K562 (cell line): ENCODE results near the gene CALU. TPM values are rescaled to one million over a fixed set of nuclear protein-coding genes. Genes with fewer than 3 reads are reported as not detected.

Source experiments
- ATAC-seq: fragments of 200-7000 bp; cut with Tn5 transposase; 3 replicates; pipeline ENCODE4 v1.9.1; 2020; ENCODE audit warnings: moderate library complexity
- BruUV-seq: library from RNA; stranded (reverse); fragments of 400-500 nt; replicated peaks from 2 replicates; lab custom pipeline; 2021; lab: Mats Ljungman, UMichigan
- CTCF ChIA-PET: fragments of 300-600 bp; formaldehyde crosslinking; extraction: SDS; loops from one replicate; lab custom pipeline; 2021; ENCODE audit warnings: low intra/inter-chr PET ratio; lab: Yijun Ruan, JAX
- POLR2A ChIA-PET: fragments of 300-600, 350-650 bp; sonication (Branson Sonifier 250); formaldehyde crosslinking; extraction: SDS; loops from one replicate; lab custom pipeline; 2021; ENCODE audit warnings: antibody characterized with exemption, inconsistent platforms; lab: Yijun Ruan, JAX
- DNase-seq, 4 experiments: peaks; one replicate each; pipeline versions ENCODE4 v3.0.0 to v3.0.0-alpha.2; 2011 to 2018; ENCODE audit warnings: low spot score in 3 of 4, mixed read lengths in 3 of 4; ENCODE audit errors: extremely low read depth in 1 of 4
- FAIRE-seq: peaks from 2 replicates; lab custom pipeline; 2011; peaks lifted over from hg19 to GRCh38; lab: Jason Lieb, UNC
- H2AFZ ChIP-seq: 2 replicates; pipeline ENCODE4 v1.6.0; 2011; ENCODE audit warnings: low read depth, low read length, control low read depth, inconsistent platforms
- H3K27ac ChIP-seq: fragments of 200-600 bp; 3 replicates; pipeline ENCODE4 v1.8.0; 2011; ENCODE audit warnings: low read depth, mild to moderate bottlenecking, control low read depth, inconsistent platforms, low read length, moderate library complexity, mixed read lengths; ENCODE audit errors: extremely low read depth
- H3K27me3 ChIP-seq, 2 experiments: fragments of 300-600 bp in 1 of 2; 2 replicates in 1 of 2; 3 replicates in 1 of 2; pipeline versions ENCODE4 v1.6.0 to v1.8.0; 2011; ENCODE audit warnings: inconsistent platforms in 2 of 2, low read length in 2 of 2, mild to moderate bottlenecking in 1 of 2, mixed read lengths in 1 of 2, moderate library complexity in 1 of 2; ENCODE audit not compliant: control insufficient read depth in 2 of 2, insufficient read depth in 2 of 2
- H3K36me3 ChIP-seq: fragments of 300-600 bp; 3 replicates; pipeline ENCODE4 v1.8.0; 2011; ENCODE audit warnings: mild to moderate bottlenecking, low read length, inconsistent platforms; ENCODE audit not compliant: control insufficient read depth, insufficient read depth
- H3K4me1 ChIP-seq, 2 experiments: fragments of 200-600 bp in 1 of 2; replicated peaks in 1 of 2; 2 replicates in 1 of 2; 3 replicates in 1 of 2; pipeline versions ENCODE4 v1.5.1 to v1.8.0; 2011; ENCODE audit warnings: inconsistent platforms in 2 of 2, low read length in 2 of 2, mild to moderate bottlenecking in 1 of 2, mixed read lengths in 1 of 2, moderate library complexity in 1 of 2; ENCODE audit not compliant: control insufficient read depth in 2 of 2, insufficient read depth in 2 of 2
- H3K4me2 ChIP-seq: 2 replicates; pipeline ENCODE4 v1.6.1; 2011; ENCODE audit warnings: low read length, control low read depth, inconsistent platforms, mixed read lengths; ENCODE audit not compliant: insufficient read depth
- H3K4me3 ChIP-seq: fragments of 200-600 bp; sonication (generic), shearing (Covaris generic); 2 replicates; pipeline ENCODE4 v1.5.1; 2016; ENCODE audit warnings: control low read depth, inconsistent platforms
- H3K79me2 ChIP-seq: fragments of 200-600 bp; 3 replicates; pipeline ENCODE4 v1.8.0; 2011; ENCODE audit warnings: low read length, inconsistent platforms; ENCODE audit not compliant: control insufficient read depth, insufficient read depth
- H3K9ac ChIP-seq, 2 experiments: 2 replicates each; pipeline versions ENCODE4 v1.6.0 to v1.6.1; 2011; ENCODE audit warnings: low read depth in 2 of 2, low read length in 2 of 2, control low read depth in 1 of 2, inconsistent platforms in 1 of 2, mild to moderate bottlenecking in 1 of 2, mixed read lengths in 1 of 2; ENCODE audit not compliant: insufficient read depth in 1 of 2
- H3K9me1 ChIP-seq: one replicate; pipeline ENCODE4 v1.6.0; 2011; ENCODE audit warnings: inconsistent platforms, mild to moderate bottlenecking, low read length, moderate library complexity; ENCODE audit not compliant: control insufficient read depth, insufficient read depth
- H3K9me3 ChIP-seq: replicated peaks from 2 replicates; pipeline ENCODE4 v1.5.1; 2011; ENCODE audit warnings: low read depth, low read length, inconsistent platforms; ENCODE audit not compliant: control insufficient read depth, insufficient read depth
- H4K20me1 ChIP-seq: replicated peaks from 2 replicates; pipeline ENCODE4 v1.6.1; 2011; ENCODE audit warnings: low read length, inconsistent platforms, mixed read lengths; ENCODE audit not compliant: control insufficient read depth, insufficient read depth
- ATF3 ChIP-seq, 2 experiments: fragments of 450-650 bp in 1 of 2; sonication (generic) in 1 of 2; formaldehyde crosslinking in 1 of 2; IDR thresholded peaks in 1 of 2; conservative IDR thresholded peaks in 1 of 2; 2 replicates each; pipeline versions ENCODE4 v1.6.1 to v1.8.1; 2016 to 2023; ENCODE audit warnings: mild to moderate bottlenecking in 2 of 2, moderate library complexity in 2 of 2, inconsistent platforms in 1 of 2, missing genetic modification reagents in 1 of 2
- ATF7 ChIP-seq: fragments of 450-650 bp; IDR thresholded peaks from 2 replicates; pipeline ENCODE4 v1.7.1; 2014; ENCODE audit warnings: mild to moderate bottlenecking, moderate library complexity
- BRD4 ChIP-seq: fragments of 200-600 bp; sonication (generic); IDR thresholded peaks from 2 replicates; pipeline ENCODE4 v1.6.1; 2017; ENCODE audit warnings: inconsistent platforms
- C11orf30 ChIP-seq: fragments of 450-650 bp; IDR thresholded peaks from 2 replicates; pipeline ENCODE4 v1.6.1; 2016; ENCODE audit warnings: low read depth, mild to moderate bottlenecking
- CHAMP1 ChIP-seq: fragments of 450-650 bp; IDR thresholded peaks from 2 replicates; pipeline ENCODE4 v1.6.1; 2016; ENCODE audit warnings: mild to moderate bottlenecking
- CLOCK ChIP-seq: fragments of 250-450 bp; sonication (Bioruptor Pico); IDR thresholded peaks from 2 replicates; pipeline ENCODE4 v1.4.0; 2020; ENCODE audit warnings: mild to moderate bottlenecking, moderate library complexity, borderline replicate concordance
- DDX20 ChIP-seq: fragments of 450-650 bp; IDR thresholded peaks from 2 replicates; pipeline ENCODE4 v1.6.1; 2016; ENCODE audit warnings: missing genetic modification characterization, low read depth, mild to moderate bottlenecking, missing compliant biosample characterization, moderate library complexity
- HCFC1 ChIP-seq: IDR thresholded peaks from 2 replicates; pipeline ENCODE4 v1.6.1; 2012; ENCODE audit warnings: low read depth, low read length, improper control_type of control experiment
- MAFK ChIP-seq: IDR thresholded peaks from 2 replicates; pipeline ENCODE4 v1.6.1; 2011; ENCODE audit warnings: low read length, improper control_type of control experiment
- PTTG1 ChIP-seq: fragments of 450-650 bp; IDR thresholded peaks from 2 replicates; pipeline ENCODE4 v1.6.1; 2016; ENCODE audit warnings: low read depth, mild to moderate bottlenecking, missing genetic modification characterization, missing compliant biosample characterization
- SMARCE1 ChIP-seq: fragments of 450-650 bp; IDR thresholded peaks from 2 replicates; pipeline ENCODE4 v1.7.1; 2016; ENCODE audit warnings: mild to moderate bottlenecking
- TCFL5 ChIP-seq: fragments of 250-450 bp; sonication (Bioruptor Pico); conservative IDR thresholded peaks from 2 replicates; pipeline ENCODE4 v1.6.1; 2021; ENCODE audit warnings: mild to moderate bottlenecking, moderate library complexity, matching md5 sums
- TFE3 ChIP-seq: fragments of 450-650 bp; formaldehyde crosslinking; IDR thresholded peaks from 2 replicates; pipeline ENCODE4 v1.4.0; 2020; ENCODE audit warnings: mild to moderate bottlenecking, mixed read lengths
- ZNF311 ChIP-seq: fragments of 250-450 bp; sonication (Bioruptor Pico); IDR thresholded peaks from 2 replicates; pipeline ENCODE4 v1.4.0; 2020; ENCODE audit warnings: mild to moderate bottlenecking, moderate library complexity
- ZNF316 ChIP-seq: fragments of 450-650 bp; IDR thresholded peaks from 2 replicates; pipeline ENCODE4 v1.6.1; 2016
- ZNF354B ChIP-seq: fragments of 250-450 bp; sonication (Bioruptor Pico); IDR thresholded peaks from 2 replicates; pipeline ENCODE4 v1.4.0; 2020
- WGBS: fragments of 100-300 bp; shearing (Covaris generic); methylation state at CpG from one replicate; pipeline ENCODE4 v1.1.6; 2016; ENCODE audit warnings: low coverage, mixed read lengths; ENCODE audit not compliant: insufficient coverage; ENCODE audit errors: missing lambda C conversion rate; 5-methylcytosine and 5-hydroxymethylcytosine counted together
- in situ Hi-C: fragments of 300-500 bp; cut with MboI; formaldehyde crosslinking; loops from 4 replicates; pipeline ENCODE4 v1.15.0; 2018; ENCODE audit warnings: inconsistent platforms, mixed read lengths
- intact Hi-C: fragments of 100-400 bp; cut with micrococcal nuclease; formaldehyde crosslinking; loops from 2 replicates; pipeline ENCODE4 v1.14.2; 2022
- polyA plus RNA-seq, 8 experiments: library from polyadenylated mRNA; depleted of rRNA in 4 of 8; stranded (reverse) in 5 of 8; unstranded in 3 of 8; fragments of >200 nt; fragmentation: Nextera tagmentation in 2 of 8; fragmentation: Illumina TruSeq in 1 of 8; extraction: Ambion mirVana in 2 of 8; extraction: Trizol in 1 of 8; gene quantifications; 2 replicates each; pipeline versions ENCODE4 v1.2.1 to v1.2.3, GENCODE V29; 2011 to 2014; ENCODE audit warnings: inconsistent platforms in 1 of 8, missing spikeins in 1 of 8
- total RNA-seq, 7 experiments: library from RNA; depleted of rRNA in 6 of 7; stranded (reverse); fragments of >200 nt in 6 of 7; fragmentation: Illumina TruSeq in 2 of 7; extraction: Trizol in 2 of 7; gene quantifications; 2 replicates each; pipeline versions ENCODE4 v1.2.1 to v1.2.3, GENCODE V29; 2011 to 2021; ENCODE audit warnings: low replicate concordance in 1 of 7

The CALU gene
- total and polyA plus RNA-seq, 9 of the 15 experiments (the other 6 are each of a cell fraction or from before 2014, with no cell fraction given), result 166 to 286 (median 215) TPM

GRCh38 chr7:128710481-128710880 lies 28.7 kb upstream of the CALU start:
- ChIA-PET CTCF (no interaction called here), POLR2A (interaction anchor here (0.6 to 4.5 kb wide), 2 partner anchors 29 to 357 kb away, joined by 3 to 24 read pairs; partner anchors contain the start of gene CALU)
- H3K27me3 ChIP-seq, result peaks cover 9 to 15% of the 10 kb centered on the region in 2 experiments; a peak in 4 of 5 replicates
- no peaks in the 10 kb centered on the region for H3K79me2 ChIP-seq
- no peak overlapping the region for H3K4me2 ChIP-seq
- no peak overlapping the region for H2AFZ ChIP-seq
- FAIRE-seq (no peak), DNase-seq (no peak), ATAC-seq (no peak)
- H3K4me3 ChIP-seq, result no peak overlapping the region
- H3K4me1 ChIP-seq, result 0 out of 5 replicates have a peak, but pooled peaks cover 0 to 3% of the 10 kb centered on the region in 2 experiments
- H4K20me1 ChIP-seq, result no peaks in the 10 kb centered on the region
- 35% methylated on average over 6 of the region's 6 CpGs for WGBS
- in situ Hi-C loops (no loop called here), intact Hi-C loops (no loop called here)
- no peaks in the 10 kb centered on the region for H3K9me3 ChIP-seq
- no TSS peak for BruUV-seq
- no peaks in the 10 kb centered on the region for H3K36me3 ChIP-seq
- no peaks in the 10 kb centered on the region for H3K9me1 ChIP-seq
- no peak overlapping the region for H3K27ac ChIP-seq
- no peak overlapping the region for H3K9ac ChIP-seq
- peak; percentile 65; the same call in 1 of the 2 replicates for TF ChIP-seq C11orf30
- no peak for TF ChIP-seq CHAMP1
- TF ChIP-seq MAFK, result 0 out of 2 replicates have a peak, but pooled peaks have one; percentile 4
- no peak for TF ChIP-seq ZNF354B
- TF ChIP-seq ATF7, result peak; percentile 37; the same call in 1 of the 2 replicates
- peak; percentile 81 for TF ChIP-seq ZNF316
- no peak for TF ChIP-seq ZNF311 (CRISPR knock-in tag)
- no peak for TF ChIP-seq CLOCK (CRISPR knock-in tag)
- no peak for TF ChIP-seq PTTG1 (tag)
- 0 out of 2 replicates have a peak, but pooled peaks have one; percentile 40 for TF ChIP-seq SMARCE1
- TF ChIP-seq TCFL5, result no peak
- no peak for TF ChIP-seq HCFC1
- TF ChIP-seq BRD4, result no peak
- peak; percentile 67 for TF ChIP-seq ATF3 (IDR thresholded peaks at IDR 0.05)
- no peak for TF ChIP-seq ATF3 (CRISPR knock-in tag; conservative IDR thresholded peaks at IDR 0.05)
- no peak for TF ChIP-seq TFE3
- no peak for TF ChIP-seq DDX20 (tag)
